Measurements from ENCODE around the gene PRRX1. TPM values are rescaled to one million over a fixed set of nuclear protein-coding genes. Genes with fewer than 3 reads are reported as not detected.
A peak's percentile ranks its signal among the peaks of the same experiment; 100 is the strongest.

PRRX1 gene
- total RNA-seq, 3 donors from 2014 or later = not detected

GRCh38 chr1:170660871-170661645 is 2.9 kb upstream of the PRRX1 start:
- Mint-ChIP-seq H3K4me1 (ENCODE audit: low read depth) (peaks cover 7% of the 10 kb centered on the region), H3K27me3 (ENCODE audit: low read depth) (peaks cover 78% of the 10 kb centered on the region), H3K4me3 (no peak overlapping the region), H3K36me3 (ENCODE audit: insufficient read depth) (no peaks in the 10 kb centered on the region), H3K9me3 (no peaks in the 10 kb centered on the region)
- DNase-seq = no peak
- ATAC-seq = peak in 1 of 2 donors; percentile 21

- Mint-ChIP-seq H3K4me1 (ENCODE audit: low read depth) (peaks cover 12% of the 10 kb centered on the region), H3K36me3 (ENCODE audit: insufficient read depth) (no peaks in the 10 kb centered on the region), H3K9me3 (no peaks in the 10 kb centered on the region), H3K4me3 (no peak overlapping the region), H3K27me3 (ENCODE audit: low read depth) (peaks cover 85% of the 10 kb centered on the region)
- ATAC-seq = no peak
- no peak for DNase-seq
Measured at GRCh38 chr1:170661646-170662411, 2.1 kb upstream of the PRRX1 start.

GRCh38 chr1:170662561-170663403 is 1.1 kb upstream of the PRRX1 start:
- no peak for DNase-seq
- no peaks in the 10 kb centered on the region for H3K9me3 Mint-ChIP-seq
- ATAC-seq = no peak
- no peak overlapping the region for H3K4me3 Mint-ChIP-seq
- H3K36me3 Mint-ChIP-seq (ENCODE audit: insufficient read depth) = no peaks in the 10 kb centered on the region
- peaks cover 86% of the 10 kb centered on the region for H3K27me3 Mint-ChIP-seq (ENCODE audit: low read depth)
- peaks cover 14% of the 10 kb centered on the region for H3K4me1 Mint-ChIP-seq (ENCODE audit: low read depth)

GRCh38 chr1:170663404-170664092 is 383 bp upstream of the PRRX1 start:
- no peak overlapping the region for H3K4me3 Mint-ChIP-seq
- H3K36me3 Mint-ChIP-seq (ENCODE audit: insufficient read depth) = no peaks in the 10 kb centered on the region
- peaks cover 21% of the 10 kb centered on the region for H3K4me1 Mint-ChIP-seq (ENCODE audit: low read depth)
- peaks cover 89% of the 10 kb centered on the region for H3K27me3 Mint-ChIP-seq (ENCODE audit: low read depth)
- DNase-seq (no peak), ATAC-seq (no peak)
- H3K9me3 Mint-ChIP-seq = no peaks in the 10 kb centered on the region

- no peaks in the 10 kb centered on the region for H3K9me3 Mint-ChIP-seq
- H3K4me1 Mint-ChIP-seq (ENCODE audit: low read depth) = peaks cover 21% of the 10 kb centered on the region
- H3K27me3 Mint-ChIP-seq (ENCODE audit: low read depth) = peaks cover 86% of the 10 kb centered on the region
- DNase-seq = no peak
- H3K4me3 Mint-ChIP-seq = no peak overlapping the region
- peak; percentile 29 to 44 for ATAC-seq
- H3K36me3 Mint-ChIP-seq (ENCODE audit: insufficient read depth) = no peaks in the 10 kb centered on the region
Measured at GRCh38 chr1:170664828-170665612, 1.1 kb downstream of the PRRX1 start.

GRCh38 chr1:170665629-170666028 is 1.7 kb downstream of the PRRX1 start:
- DNase-seq = no peak
- Mint-ChIP-seq H3K4me1 (ENCODE audit: low read depth) (peaks cover 21% of the 10 kb centered on the region), H3K4me3 (no peak overlapping the region), H3K9me3 (no peaks in the 10 kb centered on the region), H3K36me3 (ENCODE audit: insufficient read depth) (no peaks in the 10 kb centered on the region), H3K27me3 (ENCODE audit: low read depth) (peaks cover 87% of the 10 kb centered on the region)
- ATAC-seq = no peak

GRCh38 chr1:170666541-170667254 is 2.8 kb downstream of the PRRX1 start:
- Mint-ChIP-seq H3K4me3 (no peak overlapping the region), H3K27me3 (ENCODE audit: low read depth) (peaks cover 88% of the 10 kb centered on the region), H3K9me3 (no peaks in the 10 kb centered on the region), H3K4me1 (ENCODE audit: low read depth) (peaks cover 17% of the 10 kb centered on the region), H3K36me3 (ENCODE audit: insufficient read depth) (no peaks in the 10 kb centered on the region)
- ATAC-seq (no peak), DNase-seq (no peak)

GRCh38 chr1:170668209-170669106 is 4.5 kb downstream of the PRRX1 start:
- DNase-seq = no peak
- no peak overlapping the region for H3K4me3 Mint-ChIP-seq
- no peaks in the 10 kb centered on the region for H3K9me3 Mint-ChIP-seq
- H3K36me3 Mint-ChIP-seq (ENCODE audit: insufficient read depth) = no peaks in the 10 kb centered on the region
- ATAC-seq = no peak
- peaks cover 85% of the 10 kb centered on the region for H3K27me3 Mint-ChIP-seq (ENCODE audit: low read depth)
- peaks cover 16% of the 10 kb centered on the region for H3K4me1 Mint-ChIP-seq (ENCODE audit: low read depth)

GRCh38 chr1:170669107-170669445 is 5.1 kb downstream of the PRRX1 start:
- no peak overlapping the region for H3K4me3 Mint-ChIP-seq
- ATAC-seq (no peak), DNase-seq (no peak)
- peaks cover 87% of the 10 kb centered on the region for H3K27me3 Mint-ChIP-seq (ENCODE audit: low read depth)
- H3K4me1 Mint-ChIP-seq (ENCODE audit: low read depth) = peaks cover 13% of the 10 kb centered on the region
- no peaks in the 10 kb centered on the region for H3K36me3 Mint-ChIP-seq (ENCODE audit: insufficient read depth)
- H3K9me3 Mint-ChIP-seq = no peaks in the 10 kb centered on the region

- Mint-ChIP-seq H3K4me1 (ENCODE audit: low read depth) (peaks cover 13% of the 10 kb centered on the region), H3K4me3 (no peak overlapping the region), H3K36me3 (ENCODE audit: insufficient read depth) (no peaks in the 10 kb centered on the region), H3K27me3 (ENCODE audit: low read depth) (peaks cover 82% of the 10 kb centered on the region), H3K9me3 (no peaks in the 10 kb centered on the region)
- DNase-seq (no peak), ATAC-seq (no peak)
Measured at GRCh38 chr1:170669586-170670530, 5.9 kb downstream of the PRRX1 start.

GRCh38 chr1:170670802-170671628 is 7.1 kb downstream of the PRRX1 start:
- ATAC-seq (no peak), DNase-seq (no peak)
- Mint-ChIP-seq H3K4me3 (no peak overlapping the region), H3K4me1 (ENCODE audit: low read depth) (peaks cover 13% of the 10 kb centered on the region), H3K36me3 (ENCODE audit: insufficient read depth) (no peaks in the 10 kb centered on the region), H3K9me3 (no peaks in the 10 kb centered on the region), H3K27me3 (ENCODE audit: low read depth) (peaks cover 71% of the 10 kb centered on the region)

All from activated T-cell treated with anti-CD3 and anti-CD28 coated beads, Interleukin-2, amount 50 U/mL, for 4 hours (primary cell).